Measurements from ENCODE around the gene MYO1B. TPM values are rescaled to one million over a fixed set of nuclear protein-coding genes. Genes with fewer than 3 reads are reported as not detected.

The MYO1B gene
- total RNA-seq, 1 donor from 2014 or later: 16.2 TPM

DNA sequence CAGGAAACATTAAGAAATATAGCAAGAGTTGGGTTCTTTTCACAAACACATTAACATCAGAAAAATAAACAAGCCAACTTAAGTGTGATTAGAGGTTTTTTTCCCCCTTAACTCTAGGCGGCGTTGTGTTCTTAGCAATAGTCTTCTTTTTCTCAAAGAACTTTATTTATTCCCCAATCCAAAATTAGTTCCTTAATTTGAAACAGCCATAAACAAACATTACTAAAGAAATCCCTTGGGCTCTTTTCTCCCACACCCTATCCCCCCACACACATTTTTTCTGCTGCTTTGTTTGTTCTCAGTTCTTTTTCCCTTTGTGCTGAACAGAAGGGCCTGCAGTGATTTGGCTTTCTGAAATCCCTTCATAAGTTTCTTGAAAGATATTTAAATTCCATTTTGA lies 13.2 kb upstream of the MYO1B start:
- H3K4me3 ChIP-seq: no peak overlapping the region
- H3K9me3 ChIP-seq (replicated peaks): no peaks in the 10 kb centered on the region
- TF ChIP-seq, protein P1, sequence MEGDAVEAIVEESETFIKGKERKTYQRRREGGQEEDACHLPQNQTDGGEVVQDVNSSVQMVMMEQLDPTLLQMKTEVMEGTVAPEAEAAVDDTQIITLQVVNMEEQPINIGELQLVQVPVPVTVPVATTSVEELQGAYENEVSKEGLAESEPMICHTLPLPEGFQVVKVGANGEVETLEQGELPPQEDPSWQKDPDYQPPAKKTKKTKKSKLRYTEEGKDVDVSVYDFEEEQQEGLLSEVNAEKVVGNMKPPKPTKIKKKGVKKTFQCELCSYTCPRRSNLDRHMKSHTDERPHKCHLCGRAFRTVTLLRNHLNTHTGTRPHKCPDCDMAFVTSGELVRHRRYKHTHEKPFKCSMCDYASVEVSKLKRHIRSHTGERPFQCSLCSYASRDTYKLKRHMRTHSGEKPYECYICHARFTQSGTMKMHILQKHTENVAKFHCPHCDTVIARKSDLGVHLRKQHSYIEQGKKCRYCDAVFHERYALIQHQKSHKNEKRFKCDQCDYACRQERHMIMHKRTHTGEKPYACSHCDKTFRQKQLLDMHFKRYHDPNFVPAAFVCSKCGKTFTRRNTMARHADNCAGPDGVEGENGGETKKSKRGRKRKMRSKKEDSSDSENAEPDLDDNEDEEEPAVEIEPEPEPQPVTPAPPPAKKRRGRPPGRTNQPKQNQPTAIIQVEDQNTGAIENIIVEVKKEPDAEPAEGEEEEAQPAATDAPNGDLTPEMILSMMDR (IDR thresholded peaks at IDR 0.05; ENCODE audit: borderline replicate concordance): peak; percentile 52
- peaks cover 33% of the 10 kb centered on the region for H3K4me1 ChIP-seq
- peak overlapping the region; percentile 80 for H3K27ac ChIP-seq (replicated peaks)
- no peaks in the 10 kb centered on the region for H3K27me3 ChIP-seq (ENCODE audit: low read depth)
- no peak for DNase-seq
- no peaks in the 10 kb centered on the region for H3K36me3 ChIP-seq
- intact Hi-C loops (cut with micrococcal nuclease): no loop called here

- Histone ChIP-seq H3K27ac (replicated peaks) (peak overlapping the region; percentile 80), H3K9me3 (replicated peaks) (no peaks in the 10 kb centered on the region), H3K4me1 (peaks cover 33% of the 10 kb centered on the region), H3K36me3 (no peaks in the 10 kb centered on the region), H3K27me3 (ENCODE audit: low read depth) (no peaks in the 10 kb centered on the region), H3K4me3 (no peak overlapping the region)
- no peak for DNase-seq
- intact Hi-C loops (cut with micrococcal nuclease): no loop called here
- TF ChIP-seq, protein P1 (IDR thresholded peaks at IDR 0.05; ENCODE audit: borderline replicate concordance): no peak
Measured at GRCh38 chr2:191233533-191233932, 11.7 kb upstream of the MYO1B start.

GRCh38 chr2:191234376-191234775 lies 10.8 kb upstream of the MYO1B start:
- H3K9me3 ChIP-seq (replicated peaks): no peaks in the 10 kb centered on the region
- intact Hi-C loops (cut with micrococcal nuclease): no loop called here
- DNase-seq: no peak

DNA sequence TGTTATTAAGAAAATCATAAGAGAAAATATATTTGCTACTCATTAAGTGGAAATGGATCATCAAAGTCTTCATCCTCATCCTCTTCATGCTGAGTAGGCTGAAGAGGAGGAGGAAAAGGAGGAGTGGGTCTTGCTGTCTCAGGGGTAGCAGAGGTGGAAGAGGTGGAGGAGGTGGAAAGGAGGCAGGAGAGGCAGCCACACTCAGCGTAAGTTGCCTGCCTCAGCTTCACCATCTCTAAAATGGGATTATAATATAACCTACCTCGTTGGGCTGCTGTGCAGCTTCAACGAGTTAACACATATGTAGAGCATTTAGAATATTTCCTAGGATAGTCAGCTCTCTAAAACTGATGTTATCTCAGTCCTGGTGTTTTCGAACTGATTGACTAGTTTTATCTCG lies 4.3 kb upstream of the MYO1B start:
- Histone ChIP-seq H3K27me3 (ENCODE audit: low read depth) (no peaks in the 10 kb centered on the region), H3K36me3 (no peaks in the 10 kb centered on the region), H3K4me3 (no peak overlapping the region), H3K27ac (replicated peaks) (no peak overlapping the region), H3K9me3 (replicated peaks) (peaks cover 7% of the 10 kb centered on the region), H3K4me1 (peaks cover 12% of the 10 kb centered on the region)
- intact Hi-C loops (cut with micrococcal nuclease): loop anchor here (10.0 kb wide), 1 partner anchor 134 kb away; no protein-coding TSS in a partner anchor
- TF ChIP-seq, protein P1 (IDR thresholded peaks at IDR 0.05; ENCODE audit: borderline replicate concordance): no peak
- DNase-seq: no peak

More at GRCh38 chr2:191234376-191234775, 10.8 kb upstream of the MYO1B start:
- no peaks in the 10 kb centered on the region for H3K36me3 ChIP-seq
- H3K4me3 ChIP-seq: no peak overlapping the region
- TF ChIP-seq, protein P1 (IDR thresholded peaks at IDR 0.05; ENCODE audit: borderline replicate concordance): no peak
- H3K27me3 ChIP-seq (ENCODE audit: low read depth): no peaks in the 10 kb centered on the region
- H3K27ac ChIP-seq (replicated peaks): peak overlapping the region; percentile 80
- peaks cover 25% of the 10 kb centered on the region for H3K4me1 ChIP-seq

GRCh38 chr2:191241418-191241817 lies 3.8 kb upstream of the MYO1B start:
- TF ChIP-seq, protein P1 (IDR thresholded peaks at IDR 0.05; ENCODE audit: borderline replicate concordance): no peak
- Histone ChIP-seq H3K4me3 (no peak overlapping the region), H3K27me3 (ENCODE audit: low read depth) (no peaks in the 10 kb centered on the region), H3K27ac (replicated peaks) (no peak overlapping the region), H3K4me1 (peaks cover 16% of the 10 kb centered on the region), H3K9me3 (replicated peaks) (peaks cover 7% of the 10 kb centered on the region), H3K36me3 (no peaks in the 10 kb centered on the region)
- no peak for DNase-seq
- intact Hi-C loops (cut with micrococcal nuclease): loop anchor here (10.0 kb wide), 1 partner anchor 133 kb away; no protein-coding TSS in a partner anchor
